Measurements from ENCODE around the gene RAB1A.
A peak's percentile ranks its signal among the peaks of the same experiment; 100 is the strongest.
"Not testable (repeated sequence)": the region's sequence is repeated elsewhere in the genome, so short reads cannot be mapped to it uniquely, and the experiment has no call there.

RAB1A gene

GRCh38 chr2:65129826-65130663 lies at the start of gene RAB1A:
Gene RAB1A (minus strand): TSS chr2:65130106. CDS start chr2:65129915, 191 bp downstream.
- DNase-seq (ENCODE audit: low read depth), result peak; percentile 98

DNA sequence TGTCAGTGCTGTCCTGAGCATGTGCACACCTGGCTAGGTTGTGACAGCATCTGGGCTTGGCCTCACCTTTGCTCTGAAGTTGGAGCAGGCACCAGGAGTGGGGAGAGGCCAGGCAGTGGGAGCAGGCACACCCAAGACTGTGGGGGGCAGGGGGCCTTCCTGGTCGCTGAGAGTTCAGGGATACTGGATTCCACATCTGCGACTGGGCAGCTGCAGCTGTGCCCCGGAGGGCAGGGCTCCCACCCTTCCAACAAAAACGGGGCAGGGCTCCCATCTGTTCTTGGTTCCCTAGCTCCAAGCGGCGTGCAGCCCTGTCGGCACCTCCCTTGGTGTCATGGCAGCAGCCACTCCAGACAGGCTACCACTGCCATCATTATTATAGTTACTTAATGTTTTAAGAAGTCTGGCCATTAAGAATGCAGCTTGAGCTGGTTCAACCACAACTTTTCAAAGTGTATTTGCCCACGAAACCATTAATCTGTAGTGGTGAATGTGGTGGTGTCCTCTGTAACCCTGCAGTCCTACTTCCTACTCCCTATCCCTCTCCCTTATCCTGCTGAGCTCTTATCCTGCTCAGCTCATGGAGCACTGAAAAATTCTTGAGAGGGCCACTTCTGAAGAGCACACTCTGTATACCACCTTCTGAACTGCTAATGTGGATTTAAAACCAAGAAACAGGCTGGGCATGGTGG lies 48.0 kb upstream of the RAB1A start:
- no peak for DNase-seq (ENCODE audit: low read depth)

DNA sequence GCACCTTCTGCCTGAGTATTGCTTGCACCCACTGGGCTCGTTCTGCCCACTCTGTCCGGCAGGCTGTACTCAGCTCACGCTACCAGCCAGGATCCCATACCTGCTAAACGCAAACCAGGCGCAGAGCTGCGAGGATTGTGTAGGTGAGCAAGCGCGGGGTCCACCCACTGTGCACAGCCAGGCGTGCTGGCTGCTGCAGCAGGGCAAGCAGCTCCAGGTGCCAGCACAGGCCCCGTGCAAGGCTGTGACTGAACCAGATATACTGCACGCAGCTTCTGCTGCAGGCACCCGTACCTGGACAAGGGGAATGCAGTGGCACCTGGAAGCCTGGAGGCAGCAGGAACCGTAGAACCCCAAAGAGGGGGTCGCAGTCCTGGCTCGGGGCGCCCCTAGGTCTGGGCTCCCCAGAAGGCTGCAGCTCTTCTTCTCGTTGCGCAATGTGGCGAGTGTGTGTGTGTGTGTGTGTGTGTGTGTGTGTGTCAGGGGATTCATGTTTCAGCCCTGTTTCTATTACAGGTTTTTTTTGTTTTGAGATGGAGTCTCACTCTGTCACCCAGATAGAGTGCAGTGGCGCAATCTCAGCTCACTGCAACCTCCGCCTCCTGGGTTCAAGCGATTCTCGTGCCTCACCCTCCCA lies 46.1 kb upstream of the RAB1A start:
- DNase-seq (ENCODE audit: low read depth), result no peak

DNA sequence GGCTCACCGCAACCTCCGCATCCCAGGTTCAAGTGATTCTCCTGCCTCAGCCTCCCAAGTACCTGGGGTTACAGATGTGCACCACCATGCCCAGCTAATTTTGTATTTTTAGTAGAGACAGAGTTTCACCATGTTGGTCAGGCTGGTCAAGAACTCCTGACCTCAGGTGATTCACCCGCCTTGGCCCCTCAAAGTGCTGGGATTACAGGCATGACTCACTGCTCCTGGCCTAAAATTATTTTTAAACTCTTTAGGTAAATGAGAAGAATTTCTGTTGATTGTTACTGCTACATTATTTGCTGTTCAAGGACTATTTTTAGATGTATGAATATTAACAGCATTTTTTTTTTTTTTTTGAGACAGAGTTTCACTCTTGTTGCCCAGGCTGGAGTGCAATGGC lies 44.1 kb upstream of the RAB1A start:
- DNase-seq (ENCODE audit: low read depth), result not testable (repeated sequence)

DNA sequence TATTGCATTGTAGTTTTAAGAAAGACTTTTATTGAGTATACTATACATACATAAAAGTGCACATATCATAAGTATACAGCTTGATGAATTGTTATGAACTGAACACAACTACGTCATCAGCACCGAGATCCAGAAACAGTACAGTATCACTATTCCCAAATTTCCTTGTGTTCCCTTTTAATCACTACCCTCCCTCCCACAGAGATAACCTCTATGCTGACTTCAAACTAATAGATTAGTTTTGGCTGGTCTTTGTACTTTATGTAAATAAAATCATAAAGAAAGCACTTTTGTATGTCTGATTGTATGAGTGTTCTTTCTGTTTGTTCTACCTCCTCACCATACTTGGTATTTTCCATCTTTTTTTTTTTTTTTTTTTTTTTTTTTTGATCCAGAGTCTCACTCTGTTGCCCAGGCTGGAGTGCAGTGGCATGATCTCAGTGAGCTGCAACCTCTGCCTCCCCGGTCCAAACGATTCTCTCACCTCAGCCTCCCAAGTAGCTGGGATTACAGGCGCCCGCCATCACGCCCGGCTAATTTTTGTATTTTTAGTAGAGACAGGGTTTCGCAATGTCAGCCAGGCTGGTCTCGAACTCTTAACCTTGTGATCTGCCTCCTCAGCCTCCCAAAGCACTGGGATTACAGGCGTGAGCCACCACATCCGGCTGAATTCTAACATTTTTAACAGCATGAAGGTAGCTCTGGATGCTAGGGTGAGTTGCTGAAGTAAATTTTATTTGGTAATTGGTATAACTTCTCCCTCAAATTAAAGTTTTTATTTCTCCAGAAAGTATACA lies 43.3 kb upstream of the RAB1A start:
- no peak for DNase-seq (ENCODE audit: low read depth)

DNA sequence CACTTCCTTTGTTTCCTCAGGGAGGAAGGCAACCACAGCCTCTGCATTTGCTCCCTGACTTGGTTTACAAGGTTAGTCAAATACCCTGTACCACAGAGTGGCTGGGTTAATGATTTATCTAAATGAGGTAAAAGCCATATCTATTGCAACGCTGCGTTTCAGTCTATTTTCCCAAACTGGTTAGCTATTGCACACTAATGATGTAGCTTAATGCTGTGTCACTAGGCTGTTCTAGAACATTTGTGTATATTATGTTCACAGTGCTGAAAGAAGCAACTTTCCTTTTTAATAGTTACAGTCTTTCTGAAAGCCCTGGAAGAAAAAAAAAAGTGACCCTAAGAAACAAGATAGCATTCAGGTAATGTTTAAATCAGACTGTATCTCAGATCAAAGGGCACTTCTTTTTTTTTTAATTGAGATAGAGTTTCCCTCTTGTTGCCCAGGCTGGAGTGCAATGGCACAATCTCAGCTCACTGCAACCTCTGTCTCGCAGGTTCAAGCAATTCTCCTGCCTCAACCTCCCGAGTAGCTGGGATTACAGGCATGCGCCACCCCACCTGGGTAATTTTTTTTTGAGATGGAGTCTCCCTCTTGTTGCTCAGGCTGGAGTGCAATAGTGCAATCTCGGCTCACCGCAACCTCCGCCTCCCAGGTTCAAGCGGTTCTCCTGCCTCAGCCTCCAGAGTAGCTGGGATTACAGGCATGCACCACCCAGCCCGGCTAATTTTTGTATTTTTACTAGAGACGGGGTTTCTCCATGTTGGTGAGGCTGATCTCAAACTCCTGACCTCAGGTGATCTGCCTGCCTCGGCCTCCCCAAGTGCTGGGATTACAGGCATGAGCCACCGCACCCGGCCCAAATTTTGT lies 40.9 kb upstream of the RAB1A start:
- DNase-seq (ENCODE audit: low read depth), result not testable (repeated sequence)

- DNase-seq (ENCODE audit: low read depth), result no peak
Measured at GRCh38 chr2:65169760-65170136, 39.8 kb upstream of the RAB1A start.

DNA sequence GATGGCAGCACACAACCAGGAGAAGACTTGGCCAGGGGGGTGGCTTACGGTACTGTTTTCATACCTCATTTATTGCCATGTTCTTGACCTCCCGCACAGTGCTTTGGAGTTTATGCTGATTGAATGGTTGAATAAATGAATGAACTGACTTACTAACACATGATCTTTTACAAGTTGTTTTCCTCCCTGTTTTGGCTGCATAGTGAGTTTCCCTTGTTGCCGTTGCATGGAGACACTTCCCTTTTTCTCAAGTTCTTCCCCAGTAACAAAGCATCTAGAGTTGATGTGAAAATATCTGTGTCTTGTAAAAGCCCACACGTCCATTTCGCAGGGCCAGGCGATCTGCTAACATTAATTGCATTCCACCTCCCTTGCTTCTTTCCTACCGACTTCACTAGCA lies 35.7 kb upstream of the RAB1A start:
- no peak for DNase-seq (ENCODE audit: low read depth)

- no peak for DNase-seq (ENCODE audit: low read depth)
Measured at GRCh38 chr2:65164426-65164891, 34.6 kb upstream of the RAB1A start.

- DNase-seq (ENCODE audit: low read depth), result no peak
Measured at GRCh38 chr2:65161551-65162100, 31.7 kb upstream of the RAB1A start.

DNA sequence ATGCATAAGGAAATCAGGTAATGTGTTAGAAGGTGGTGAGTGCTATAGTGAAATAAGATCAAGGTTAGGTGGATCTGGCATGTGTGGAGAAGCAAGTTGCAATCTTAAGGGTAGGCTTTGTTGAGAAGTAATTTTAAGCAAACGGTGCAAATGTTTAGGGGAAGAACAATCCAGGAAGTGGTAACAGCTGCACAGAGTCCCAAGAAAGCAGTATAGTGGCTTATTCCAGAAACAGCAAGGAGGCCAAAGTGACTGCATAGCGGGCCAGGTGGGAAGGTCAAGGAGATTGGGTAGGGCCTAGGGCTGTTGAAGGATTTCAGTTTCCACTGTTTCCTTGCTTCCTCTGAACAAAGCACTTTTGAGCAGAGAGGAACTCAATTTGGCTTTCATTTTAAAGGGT lies 30.0 kb upstream of the RAB1A start:
- no peak for DNase-seq (ENCODE audit: low read depth)

DNA sequence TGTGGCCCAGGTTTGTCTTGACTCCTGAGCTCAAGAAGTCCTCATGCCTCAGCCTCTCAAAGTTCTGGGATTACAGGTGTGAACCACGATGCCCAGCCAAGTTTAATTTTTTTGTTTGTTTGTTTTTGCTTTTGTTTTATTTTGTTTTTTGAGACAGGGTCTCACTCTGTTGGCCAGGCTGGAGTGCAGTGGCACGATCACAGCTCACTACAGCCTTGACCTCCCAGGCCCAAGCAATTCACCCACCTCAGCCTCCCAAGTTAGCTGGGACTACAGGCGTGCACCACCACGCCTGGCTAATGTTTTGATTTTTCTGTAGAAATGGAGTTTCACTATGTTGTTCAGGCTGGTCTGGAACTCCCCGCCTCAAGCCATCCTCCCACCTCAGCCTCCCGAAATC lies 29.4 kb upstream of the RAB1A start:
- no peak for DNase-seq (ENCODE audit: low read depth)

DNA sequence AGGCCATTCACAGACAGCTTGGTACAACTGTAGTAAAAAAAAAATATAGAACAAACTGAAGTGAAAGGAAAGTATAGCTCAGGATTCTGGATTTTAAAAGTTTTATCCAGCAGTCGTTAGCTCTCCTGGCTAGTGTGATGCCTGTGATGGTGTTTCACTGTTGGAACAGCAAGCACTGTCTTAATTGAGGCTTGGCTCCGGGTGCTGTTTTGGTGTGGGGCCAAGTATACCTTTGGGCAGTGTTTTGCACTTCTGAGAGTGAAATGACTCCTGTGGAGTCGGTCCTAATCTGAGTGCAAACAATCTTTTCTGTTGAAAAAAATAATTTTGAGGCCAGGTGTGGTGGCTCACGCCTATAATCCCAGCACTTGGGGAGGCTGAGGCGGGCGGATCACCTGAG lies 28.7 kb upstream of the RAB1A start:
- DNase-seq (ENCODE audit: low read depth), result no peak

- DNase-seq (ENCODE audit: low read depth), result not testable (repeated sequence)
Measured at GRCh38 chr2:65157856-65158255, 27.9 kb upstream of the RAB1A start.

DNA sequence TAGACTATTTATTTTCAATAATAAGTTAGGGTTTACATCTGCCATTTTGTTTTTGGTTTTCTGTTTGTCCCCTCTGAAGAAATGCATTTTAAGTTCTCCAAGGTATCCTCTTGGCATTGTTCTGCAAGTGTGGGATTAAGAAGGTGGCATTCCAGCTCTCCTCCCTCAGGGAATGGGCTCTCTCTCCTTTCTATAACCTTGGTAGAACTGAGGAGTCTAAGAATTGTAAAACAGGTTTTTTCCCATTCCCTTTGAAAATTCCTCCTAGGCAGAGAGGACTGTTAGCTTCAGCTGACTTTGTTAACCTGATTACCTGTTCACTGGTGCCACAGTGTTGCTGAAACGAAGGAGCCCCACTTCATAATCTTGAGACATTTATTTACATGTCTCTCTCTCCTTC lies 26.1 kb upstream of the RAB1A start:
- no peak for DNase-seq (ENCODE audit: low read depth)

DNA sequence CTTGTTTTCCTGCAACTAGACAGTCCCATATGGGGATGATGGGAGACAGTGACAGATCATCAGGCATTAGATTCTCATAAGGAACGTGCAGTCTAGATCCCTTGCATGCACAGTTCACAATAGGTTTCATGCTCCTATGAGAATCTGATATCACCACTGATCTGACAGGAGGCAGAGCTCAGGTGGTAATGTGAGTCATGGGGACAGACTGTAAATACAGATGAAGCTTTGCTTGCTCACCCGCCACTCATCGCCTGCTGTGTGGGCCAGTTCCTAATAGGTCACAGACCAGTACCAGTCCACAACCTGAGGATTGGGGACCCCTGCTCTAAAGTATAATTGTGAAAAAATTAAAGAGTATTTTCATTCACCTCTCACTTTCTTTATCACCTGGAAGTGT lies 23.6 kb upstream of the RAB1A start:
- DNase-seq (ENCODE audit: low read depth), result no peak

GRCh38 chr2:65146078-65146477 lies 16.2 kb upstream of the RAB1A start:
- no peak for DNase-seq (ENCODE audit: low read depth)

DNA sequence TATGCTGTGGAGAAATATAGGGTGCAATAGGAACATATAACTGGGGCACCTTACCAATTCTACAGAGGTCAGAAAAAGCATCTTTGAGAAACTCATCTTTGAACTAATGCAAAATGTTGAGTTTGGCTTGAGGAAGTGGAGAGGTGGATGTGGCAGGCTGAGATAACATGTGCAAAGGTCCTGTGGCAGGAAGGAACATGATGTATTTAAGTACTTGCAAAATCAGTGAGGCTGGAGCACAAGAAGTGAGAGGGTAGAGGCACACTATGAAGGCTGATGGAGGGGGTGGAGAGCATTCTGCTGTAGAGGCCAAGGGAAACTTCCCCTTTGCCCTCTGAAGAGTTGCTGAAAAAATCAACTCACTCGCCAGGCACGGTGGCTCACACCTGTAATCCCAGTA lies 14.7 kb upstream of the RAB1A start:
- DNase-seq (ENCODE audit: low read depth), result no peak

GRCh38 chr2:65142515-65142914 lies 12.6 kb upstream of the RAB1A start:
- no peak for DNase-seq (ENCODE audit: low read depth)

GRCh38 chr2:65137197-65137775 lies 7.4 kb upstream of the RAB1A start:
- no peak for DNase-seq (ENCODE audit: low read depth)
